ENCODE results near the gene PRDX6.
A peak's percentile ranks its signal among the peaks of the same experiment; 100 is the strongest.

- no peak for TF ChIP-seq CTCF (IDR thresholded peaks at IDR 0.05)
- peak in 1 of 2 donors; percentile 12 for TF ChIP-seq POLR2AphosphoS5 (IDR thresholded peaks at IDR 0.05)
- TF ChIP-seq POLR2A (IDR thresholded peaks at IDR 0.05) = no peak
These were observed 27.1 kb downstream of the PRDX6 start for GRCh38 chr1:173504268-173504667.

Measured in upper lobe of left lung (tissue), 4 donors.